ENCODE results near the gene SIVA1. TPM values are rescaled to one million over a fixed set of nuclear protein-coding genes. Genes with fewer than 3 reads are reported as not detected.

Gene SIVA1
- total and polyA plus RNA-seq, 2 donors (not counting 1 experiment from before 2014, with no cell fraction given), result 50.7 to 123 TPM

DNA sequence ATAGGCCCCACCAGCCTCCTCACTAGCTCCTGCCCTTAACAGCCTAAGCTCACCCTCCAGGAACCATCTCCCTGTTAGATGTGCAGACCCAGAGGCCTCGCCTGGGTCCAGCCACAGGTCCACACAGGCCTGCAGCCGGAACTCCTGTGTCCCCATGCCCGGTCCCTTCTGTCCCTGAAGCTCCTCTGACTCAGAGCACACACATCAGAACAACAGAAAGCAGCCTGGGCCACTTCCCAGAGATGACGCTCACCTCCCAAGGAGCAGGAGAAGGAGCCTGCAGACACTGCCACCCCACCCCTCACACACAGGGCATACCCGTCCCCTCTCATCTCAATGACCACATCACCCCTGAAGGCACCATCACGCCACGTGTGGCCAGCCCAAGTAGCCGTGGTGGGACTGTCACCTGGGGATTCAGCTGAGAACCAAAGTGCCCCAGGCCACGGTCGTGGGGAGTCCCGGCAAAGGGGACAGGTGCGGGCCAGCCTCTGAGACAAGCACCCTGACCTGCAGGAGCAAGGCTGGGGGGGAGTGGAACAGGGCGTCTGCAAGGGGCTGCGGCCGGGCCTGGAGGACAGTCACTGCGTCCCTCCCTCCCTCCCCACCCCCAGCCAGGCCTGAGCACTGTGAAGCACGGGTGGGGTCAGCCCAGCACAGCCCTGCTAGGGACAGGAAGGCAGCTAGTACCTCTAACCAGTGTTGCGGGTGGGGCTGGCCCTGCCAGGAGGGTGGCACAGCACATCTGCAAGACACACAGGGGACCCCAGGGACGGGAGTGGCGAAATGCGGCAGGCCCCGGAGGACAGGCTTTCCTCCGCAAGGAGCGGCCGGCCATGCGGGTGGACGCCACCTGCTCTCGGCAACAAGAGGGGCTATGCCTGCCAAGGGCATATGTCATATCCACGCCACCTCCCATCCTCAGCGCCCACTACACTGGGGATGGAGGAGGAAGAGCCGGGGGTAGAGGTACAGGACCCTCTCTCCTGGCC, 37.1 kb downstream of the SIVA1 start:
- Mint-ChIP-seq H3K27me3 (no peaks in the 10 kb centered on the region), H3K9me3 (ENCODE audit: insufficient read depth) (no peaks in the 10 kb centered on the region), H3K4me3 (no peak overlapping the region), H3K4me1 (peaks cover 24% of the 10 kb centered on the region), H3K27ac (no peak overlapping the region)
- CTCF ChIA-PET, result no interaction called here
- intact Hi-C loops (cut with micrococcal nuclease), result no loop called here
- Histone ChIP-seq H2AFZ (ENCODE audit: insufficient read depth, low read depth, low read length, poor library complexity, severe bottlenecking) (no peak overlapping the region), H3K79me2 (ENCODE audit: control insufficient read depth, insufficient read depth, low read length) (peaks cover 92% of the 10 kb centered on the region), H3K27me3 (replicated peaks in 1 of 4; ENCODE audit: control extremely low read depth in 1 of 4, control insufficient read depth in 3 of 4, insufficient read depth in 4 of 4, low read length in 3 of 4) (no peaks in the 10 kb centered on the region), H4K20me1 (ENCODE audit: control insufficient read depth, insufficient read depth, low read length, poor library complexity, severe bottlenecking) (peaks cover 100% of the 10 kb centered on the region), H3K4me1 (ENCODE audit: control insufficient read depth in 2 of 2, insufficient read depth in 2 of 2, low read length in 2 of 2) (peaks cover 20 to 38% of the 10 kb centered on the region in 2 donors), H3K27ac (ENCODE audit: low read length in 2 of 2) (no peak overlapping the region), H3K36me3 (replicated peaks in 1 of 2; ENCODE audit: control extremely low read depth in 1 of 2, control insufficient read depth in 1 of 2, extremely low read depth in 1 of 2, insufficient read depth in 2 of 2, low read length in 1 of 2) (peaks cover 0 to 33% of the 10 kb centered on the region in 2 experiments), H3K4me3 (ENCODE audit: control extremely low read depth in 1 of 5, extremely low read depth in 1 of 5, insufficient read depth in 1 of 5, low read depth in 2 of 5, low read length in 4 of 5) (no peak overlapping the region), H3K9me3 (ENCODE audit: control extremely low read depth in 1 of 3, control insufficient read depth in 2 of 3, insufficient read depth in 1 of 3, low read length in 2 of 3) (no peaks in the 10 kb centered on the region), H3K4me2 (replicated peaks; ENCODE audit: low read depth, low read length, poor library complexity, severe bottlenecking) (no peak overlapping the region), H3K9ac (ENCODE audit: low read length) (no peak overlapping the region)
- TF ChIP-seq, protein P1, sequence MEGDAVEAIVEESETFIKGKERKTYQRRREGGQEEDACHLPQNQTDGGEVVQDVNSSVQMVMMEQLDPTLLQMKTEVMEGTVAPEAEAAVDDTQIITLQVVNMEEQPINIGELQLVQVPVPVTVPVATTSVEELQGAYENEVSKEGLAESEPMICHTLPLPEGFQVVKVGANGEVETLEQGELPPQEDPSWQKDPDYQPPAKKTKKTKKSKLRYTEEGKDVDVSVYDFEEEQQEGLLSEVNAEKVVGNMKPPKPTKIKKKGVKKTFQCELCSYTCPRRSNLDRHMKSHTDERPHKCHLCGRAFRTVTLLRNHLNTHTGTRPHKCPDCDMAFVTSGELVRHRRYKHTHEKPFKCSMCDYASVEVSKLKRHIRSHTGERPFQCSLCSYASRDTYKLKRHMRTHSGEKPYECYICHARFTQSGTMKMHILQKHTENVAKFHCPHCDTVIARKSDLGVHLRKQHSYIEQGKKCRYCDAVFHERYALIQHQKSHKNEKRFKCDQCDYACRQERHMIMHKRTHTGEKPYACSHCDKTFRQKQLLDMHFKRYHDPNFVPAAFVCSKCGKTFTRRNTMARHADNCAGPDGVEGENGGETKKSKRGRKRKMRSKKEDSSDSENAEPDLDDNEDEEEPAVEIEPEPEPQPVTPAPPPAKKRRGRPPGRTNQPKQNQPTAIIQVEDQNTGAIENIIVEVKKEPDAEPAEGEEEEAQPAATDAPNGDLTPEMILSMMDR (IDR thresholded peaks at IDR 0.05), result no peak
- TF ChIP-seq EZH2 (IDR thresholded peaks at IDR 0.05; ENCODE audit: borderline replicate concordance, insufficient read depth, low read depth, low read length, poor library complexity, severe bottlenecking), result no peak
- ATAC-seq (ENCODE audit: low read depth) (no peak), DNase-seq (no peak)
- POLR2A ChIA-PET, result no interaction called here
- 90% methylated on average over 19 of the region's 31 CpGs for WGBS (ENCODE audit: insufficient coverage)

DNA sequence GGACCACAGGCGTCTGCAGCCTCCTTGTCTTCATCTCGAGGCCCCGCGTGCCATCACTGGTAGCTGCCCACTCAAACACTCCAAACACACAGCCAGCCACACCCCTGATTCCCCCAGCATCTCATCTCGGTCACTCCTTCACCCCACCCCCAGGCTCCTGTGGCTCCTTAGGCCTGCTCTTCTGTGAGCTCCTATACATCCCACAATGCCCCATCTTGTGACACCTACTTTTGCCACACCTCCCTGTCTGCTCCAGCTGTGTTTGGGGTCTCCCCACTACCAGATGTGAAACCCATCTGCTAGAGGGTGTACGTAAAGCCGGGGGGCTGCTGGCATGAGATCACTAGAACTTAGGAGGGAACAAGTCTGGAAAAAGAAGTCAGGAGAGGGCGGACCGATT, 38.5 kb downstream of the SIVA1 start:
- ATAC-seq (ENCODE audit: low read depth) (no peak), DNase-seq (no peak)
- no peak overlapping the region for H3K27ac ChIP-seq (ENCODE audit: low read length in 2 of 2)
- H3K4me3 Mint-ChIP-seq, result no peak overlapping the region
- peaks cover 84% of the 10 kb centered on the region for H3K79me2 ChIP-seq (ENCODE audit: control insufficient read depth, insufficient read depth, low read length)
- no peaks in the 10 kb centered on the region for H3K9me3 ChIP-seq (ENCODE audit: control extremely low read depth in 1 of 3, control insufficient read depth in 2 of 3, insufficient read depth in 1 of 3, low read length in 2 of 3)
- H3K4me1 ChIP-seq (ENCODE audit: control insufficient read depth in 2 of 2, insufficient read depth in 2 of 2, low read length in 2 of 2), result peaks cover 26 to 41% of the 10 kb centered on the region in 2 donors
- POLR2A ChIA-PET, result no interaction called here
- WGBS (ENCODE audit: insufficient coverage), result 87% methylated on average over 9 of the region's 9 CpGs
- no peaks in the 10 kb centered on the region for H3K9me3 Mint-ChIP-seq (ENCODE audit: insufficient read depth)
- H3K27me3 Mint-ChIP-seq, result no peaks in the 10 kb centered on the region
- H3K27me3 ChIP-seq (replicated peaks in 1 of 4; ENCODE audit: control extremely low read depth in 1 of 4, control insufficient read depth in 3 of 4, insufficient read depth in 4 of 4, low read length in 3 of 4), result no peaks in the 10 kb centered on the region
- peaks cover 0 to 33% of the 10 kb centered on the region in 2 experiments for H3K36me3 ChIP-seq (replicated peaks in 1 of 2; ENCODE audit: control extremely low read depth in 1 of 2, control insufficient read depth in 1 of 2, extremely low read depth in 1 of 2, insufficient read depth in 2 of 2, low read length in 1 of 2)
- H4K20me1 ChIP-seq (ENCODE audit: control insufficient read depth, insufficient read depth, low read length, poor library complexity, severe bottlenecking), result peaks cover 86% of the 10 kb centered on the region
- H3K4me3 ChIP-seq (ENCODE audit: control extremely low read depth in 1 of 5, extremely low read depth in 1 of 5, insufficient read depth in 1 of 5, low read depth in 2 of 5, low read length in 4 of 5), result no peak overlapping the region
- H2AFZ ChIP-seq (ENCODE audit: insufficient read depth, low read depth, low read length, poor library complexity, severe bottlenecking), result no peak overlapping the region
- TF ChIP-seq, protein P1 (IDR thresholded peaks at IDR 0.05), result no peak
- TF ChIP-seq EZH2 (IDR thresholded peaks at IDR 0.05; ENCODE audit: borderline replicate concordance, insufficient read depth, low read depth, low read length, poor library complexity, severe bottlenecking), result no peak
- peaks cover 30% of the 10 kb centered on the region for H3K4me1 Mint-ChIP-seq
- H3K27ac Mint-ChIP-seq, result no peak overlapping the region
- H3K4me2 ChIP-seq (replicated peaks; ENCODE audit: low read depth, low read length, poor library complexity, severe bottlenecking), result no peak overlapping the region
- intact Hi-C loops (cut with micrococcal nuclease), result no loop called here
- CTCF ChIA-PET, result no interaction called here
- H3K9ac ChIP-seq (ENCODE audit: low read length), result no peak overlapping the region
